K562 (cell line): ENCODE data around the gene SUPT20HL1. TPM values are rescaled to one million over a fixed set of nuclear protein-coding genes. Genes with fewer than 3 reads are reported as not detected.

Source experiments
- BRF1 ChIP-seq: IDR thresholded peaks from 3 replicates; pipeline ENCODE4 v1.6.1; 2011; ENCODE audit warnings: borderline replicate concordance, mild to moderate bottlenecking; ENCODE audit not compliant: insufficient read length; ENCODE audit errors: extremely low read depth
- CGGBP1 ChIP-seq: fragments of 250-450 bp; sonication (Bioruptor Pico); IDR thresholded peaks from 2 replicates; pipeline ENCODE4 v1.9.0; 2021; ENCODE audit warnings: mild to moderate bottlenecking
- ERF ChIP-seq: fragments of 450-650 bp; formaldehyde crosslinking; IDR thresholded peaks from 2 replicates; pipeline ENCODE4 v1.4.0; 2020; ENCODE audit warnings: mild to moderate bottlenecking, mixed read lengths
- ETV5 ChIP-seq: sonication (generic); formaldehyde crosslinking; IDR thresholded peaks from 2 replicates; pipeline ENCODE4 v1.4.0; 2020; ENCODE audit warnings: low read depth, mild to moderate bottlenecking, missing genetic modification reagents
- MIER1 ChIP-seq: fragments of 450-650 bp; IDR thresholded peaks from 2 replicates; pipeline ENCODE4 v1.6.1; 2016; ENCODE audit warnings: antibody characterized with exemption, mild to moderate bottlenecking, low read depth
- NR2C1 ChIP-seq, 2 experiments: fragments of 450-650 bp; IDR thresholded peaks; 2 replicates each; pipeline ENCODE4 v1.6.1; 2017; ENCODE audit warnings: mild to moderate bottlenecking in 2 of 2, antibody characterized with exemption in 1 of 2, inconsistent platforms in 1 of 2, missing compliant biosample characterization in 1 of 2, missing genetic modification characterization in 1 of 2
- RAD51 ChIP-seq: fragments of 450-650 bp; IDR thresholded peaks from 2 replicates; pipeline ENCODE4 v1.7.1; 2016; ENCODE audit warnings: low read depth, mild to moderate bottlenecking, borderline replicate concordance
- RBM14 ChIP-seq: fragments of 200-400 bp; formaldehyde crosslinking; IDR thresholded peaks from 2 replicates; pipeline ENCODE4 v1.6.1; 2018; ENCODE audit warnings: low read depth, mild to moderate bottlenecking, low read length, moderate library complexity, borderline replicate concordance; ENCODE audit not compliant: insufficient read depth
- REST ChIP-seq, 2 experiments: fragments of 450-650 bp; formaldehyde crosslinking in 1 of 2; IDR thresholded peaks; 2 replicates each; pipeline versions ENCODE4 v1.4.0 to v1.6.1; 2014 to 2020; ENCODE audit warnings: mild to moderate bottlenecking in 2 of 2, borderline replicate concordance in 1 of 2, low read depth in 1 of 2
- SMARCE1 ChIP-seq: fragments of 450-650 bp; IDR thresholded peaks from 2 replicates; pipeline ENCODE4 v1.7.1; 2016; ENCODE audit warnings: mild to moderate bottlenecking
- ZNF124 ChIP-seq: sonication (generic); formaldehyde crosslinking; IDR thresholded peaks from 2 replicates; pipeline ENCODE4 v1.8.1; 2022; ENCODE audit warnings: missing genetic modification reagents
- polyA plus RNA-seq, 8 experiments: library from polyadenylated mRNA; depleted of rRNA in 4 of 8; stranded (reverse) in 5 of 8; unstranded in 3 of 8; fragments of >200 nt; fragmentation: Nextera tagmentation in 2 of 8; fragmentation: Illumina TruSeq in 1 of 8; extraction: Ambion mirVana in 2 of 8; extraction: Trizol in 1 of 8; gene quantifications; 2 replicates each; pipeline versions ENCODE4 v1.2.1 to v1.2.3, GENCODE V29; 2011 to 2014; ENCODE audit warnings: inconsistent platforms in 1 of 8, missing spikeins in 1 of 8
- total RNA-seq, 7 experiments: library from RNA; depleted of rRNA in 6 of 7; stranded (reverse); fragments of >200 nt in 6 of 7; fragmentation: Illumina TruSeq in 2 of 7; extraction: Trizol in 2 of 7; gene quantifications; 2 replicates each; pipeline versions ENCODE4 v1.2.1 to v1.2.3, GENCODE V29; 2011 to 2021; ENCODE audit warnings: low replicate concordance in 1 of 7
- TF ChIP-seq, protein P1 (sequence below): sonication (generic); formaldehyde crosslinking; IDR thresholded peaks from 2 replicates; pipeline ENCODE4 v1.8.0; 2022; ENCODE audit warnings: mild to moderate bottlenecking, missing genetic modification reagents
- TF ChIP-seq, protein P2 (sequence below): fragments of 450-650 bp; formaldehyde crosslinking; IDR thresholded peaks from 2 replicates; pipeline ENCODE4 v1.4.0; 2020; ENCODE audit warnings: mild to moderate bottlenecking, moderate library complexity
- TF ChIP-seq, protein P3 (sequence below), 3 experiments: IDR thresholded peaks in 2 of 3; conservative IDR thresholded peaks in 1 of 3; 2 replicates each; pipeline ENCODE4 v1.5.1; 2011 to 2012; ENCODE audit warnings: low read length in 3 of 3, mild to moderate bottlenecking in 3 of 3, control low read depth in 2 of 3, improper control_type of control experiment in 1 of 3, inconsistent platforms in 1 of 3, low read depth in 1 of 3, mixed read lengths in 1 of 3, moderate library complexity in 1 of 3; ENCODE audit not compliant: insufficient read depth in 2 of 3

The SUPT20HL1 gene
- total and polyA plus RNA-seq, 9 of the 15 experiments (the other 6 are each of a cell fraction or from before 2014, with no cell fraction given) = not detected

GRCh38 chrX:24395775-24396174 is 35.3 kb downstream of the SUPT20HL1 start (continued):
- no peak for TF ChIP-seq RBM14
- TF ChIP-seq BRF1 = no peak
- no peak for TF ChIP-seq SMARCE1
- no peak for TF ChIP-seq MIER1
- no peak for TF ChIP-seq ERF
- TF ChIP-seq, protein P1, sequence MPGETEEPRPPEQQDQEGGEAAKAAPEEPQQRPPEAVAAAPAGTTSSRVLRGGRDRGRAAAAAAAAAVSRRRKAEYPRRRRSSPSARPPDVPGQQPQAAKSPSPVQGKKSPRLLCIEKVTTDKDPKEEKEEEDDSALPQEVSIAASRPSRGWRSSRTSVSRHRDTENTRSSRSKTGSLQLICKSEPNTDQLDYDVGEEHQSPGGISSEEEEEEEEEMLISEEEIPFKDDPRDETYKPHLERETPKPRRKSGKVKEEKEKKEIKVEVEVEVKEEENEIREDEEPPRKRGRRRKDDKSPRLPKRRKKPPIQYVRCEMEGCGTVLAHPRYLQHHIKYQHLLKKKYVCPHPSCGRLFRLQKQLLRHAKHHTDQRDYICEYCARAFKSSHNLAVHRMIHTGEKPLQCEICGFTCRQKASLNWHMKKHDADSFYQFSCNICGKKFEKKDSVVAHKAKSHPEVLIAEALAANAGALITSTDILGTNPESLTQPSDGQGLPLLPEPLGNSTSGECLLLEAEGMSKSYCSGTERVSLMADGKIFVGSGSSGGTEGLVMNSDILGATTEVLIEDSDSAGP = no peak
- TF ChIP-seq ETV5 (CRISPR knock-in tag) = no peak
- TF ChIP-seq NR2C1 (IDR thresholded peaks at IDR 0.05) = no peak
- no peak for TF ChIP-seq NR2C1 (tag; IDR thresholded peaks at IDR 0.05)
- TF ChIP-seq REST (IDR thresholded peaks at IDR 0.05; ENCODE audit: borderline replicate concordance) = peak; percentile 60; the same call in 1 of the 2 replicates
- TF ChIP-seq REST (CRISPR knock-in tag; IDR thresholded peaks at IDR 0.05; ENCODE audit: low read depth) = no peak
- TF ChIP-seq ZNF124 (CRISPR knock-in tag) = no peak
- TF ChIP-seq, protein P2, sequence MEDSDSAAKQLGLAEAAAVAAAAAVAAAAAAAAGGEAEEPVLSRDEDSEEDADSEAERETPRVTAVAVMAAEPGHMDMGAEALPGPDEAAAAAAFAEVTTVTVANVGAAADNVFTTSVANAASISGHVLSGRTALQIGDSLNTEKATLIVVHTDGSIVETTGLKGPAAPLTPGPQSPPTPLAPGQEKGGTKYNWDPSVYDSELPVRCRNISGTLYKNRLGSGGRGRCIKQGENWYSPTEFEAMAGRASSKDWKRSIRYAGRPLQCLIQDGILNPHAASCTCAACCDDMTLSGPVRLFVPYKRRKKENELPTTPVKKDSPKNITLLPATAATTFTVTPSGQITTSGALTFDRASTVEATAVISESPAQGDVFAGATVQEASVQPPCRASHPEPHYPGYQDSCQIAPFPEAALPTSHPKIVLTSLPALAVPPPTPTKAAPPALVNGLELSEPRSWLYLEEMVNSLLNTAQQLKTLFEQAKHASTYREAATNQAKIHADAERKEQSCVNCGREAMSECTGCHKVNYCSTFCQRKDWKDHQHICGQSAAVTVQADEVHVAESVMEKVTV (CRISPR knock-in tag) = peak; percentile 55
- TF ChIP-seq, protein P3, sequence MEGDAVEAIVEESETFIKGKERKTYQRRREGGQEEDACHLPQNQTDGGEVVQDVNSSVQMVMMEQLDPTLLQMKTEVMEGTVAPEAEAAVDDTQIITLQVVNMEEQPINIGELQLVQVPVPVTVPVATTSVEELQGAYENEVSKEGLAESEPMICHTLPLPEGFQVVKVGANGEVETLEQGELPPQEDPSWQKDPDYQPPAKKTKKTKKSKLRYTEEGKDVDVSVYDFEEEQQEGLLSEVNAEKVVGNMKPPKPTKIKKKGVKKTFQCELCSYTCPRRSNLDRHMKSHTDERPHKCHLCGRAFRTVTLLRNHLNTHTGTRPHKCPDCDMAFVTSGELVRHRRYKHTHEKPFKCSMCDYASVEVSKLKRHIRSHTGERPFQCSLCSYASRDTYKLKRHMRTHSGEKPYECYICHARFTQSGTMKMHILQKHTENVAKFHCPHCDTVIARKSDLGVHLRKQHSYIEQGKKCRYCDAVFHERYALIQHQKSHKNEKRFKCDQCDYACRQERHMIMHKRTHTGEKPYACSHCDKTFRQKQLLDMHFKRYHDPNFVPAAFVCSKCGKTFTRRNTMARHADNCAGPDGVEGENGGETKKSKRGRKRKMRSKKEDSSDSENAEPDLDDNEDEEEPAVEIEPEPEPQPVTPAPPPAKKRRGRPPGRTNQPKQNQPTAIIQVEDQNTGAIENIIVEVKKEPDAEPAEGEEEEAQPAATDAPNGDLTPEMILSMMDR (IDR thresholded peaks at IDR 0.05 in 2 of 3, conservative IDR thresholded peaks at IDR 0.05 in 1 of 3; ENCODE audit: insufficient read depth in 2 of 3, low read depth in 1 of 3, low read length in 3 of 3) = peak; percentile 67 to 85 (median 67)
- no peak for TF ChIP-seq RAD51
- no peak for TF ChIP-seq CGGBP1 (CRISPR knock-in tag)
